Stimulated activated CD8-positive, alpha-beta memory T cell treated with anti-CD3 and anti-CD28 coated beads, Interleukin-15, amount 100 ng/mL, for 1 hour (primary cell): ENCODE results near the gene OSGIN1.

Experiments used
- DNase-seq: peaks from one replicate; pipeline ENCODE4 v3.0.0-alpha.2; 2020; ENCODE audit warnings: low read depth

Gene OSGIN1

GRCh38 chr16:83972256-83973008 lies 19.4 kb downstream of the OSGIN1 start:
- DNase-seq, result no peak

- DNase-seq, result no peak
Observed at GRCh38 chr16:83973077-83973476, 20.0 kb downstream of the OSGIN1 start.

GRCh38 chr16:83973581-83974385 lies 20.7 kb downstream of the OSGIN1 start:
- DNase-seq, result no peak

- no peak for DNase-seq
Observed at GRCh38 chr16:83974475-83974874, 21.4 kb downstream of the OSGIN1 start.

GRCh38 chr16:83975590-83976260 lies 22.7 kb downstream of the OSGIN1 start:
- DNase-seq, result no peak

GRCh38 chr16:83977056-83977815 lies 24.2 kb downstream of the OSGIN1 start:
- DNase-seq, result no peak

GRCh38 chr16:83978401-83978904 lies 25.4 kb downstream of the OSGIN1 start:
- no peak for DNase-seq

GRCh38 chr16:83979441-83979840 lies 26.4 kb downstream of the OSGIN1 start:
- no peak for DNase-seq

- DNase-seq, result no peak
Observed at GRCh38 chr16:83980794-83981193, 27.8 kb downstream of the OSGIN1 start.

GRCh38 chr16:83981799-83982198 lies 28.8 kb downstream of the OSGIN1 start:
- no peak for DNase-seq

GRCh38 chr16:83983491-83983890 lies 30.5 kb downstream of the OSGIN1 start:
- no peak for DNase-seq

- DNase-seq, result no peak
Observed at GRCh38 chr16:83989300-83989699, 36.3 kb downstream of the OSGIN1 start.

- no peak for DNase-seq
Observed at GRCh38 chr16:83990492-83990891, 37.5 kb downstream of the OSGIN1 start.

GRCh38 chr16:83992624-83993023 lies 39.6 kb downstream of the OSGIN1 start:
- no peak for DNase-seq

GRCh38 chr16:83994087-83994486 lies 41.0 kb downstream of the OSGIN1 start:
- no peak for DNase-seq

- DNase-seq, result no peak
Observed at GRCh38 chr16:83994703-83995102, 41.7 kb downstream of the OSGIN1 start.

GRCh38 chr16:83995754-83996153 lies 42.7 kb downstream of the OSGIN1 start:
- DNase-seq, result no peak

GRCh38 chr16:83996481-83997252 lies 43.6 kb downstream of the OSGIN1 start:
- no peak for DNase-seq

GRCh38 chr16:83998091-83998490 lies 45.1 kb downstream of the OSGIN1 start:
- no peak for DNase-seq

GRCh38 chr16:84000989-84001642 lies 48.1 kb downstream of the OSGIN1 start:
- DNase-seq, result no peak

- DNase-seq, result no peak
Observed at GRCh38 chr16:84001726-84002125, 48.7 kb downstream of the OSGIN1 start.
